Tibial nerve (tissue), 4 donors: ENCODE results near the gene FRMD4A. TPM values are rescaled to one million over a fixed set of nuclear protein-coding genes. Genes with fewer than 3 reads are reported as not detected.
A peak's percentile ranks its signal among the peaks of the same experiment; 100 is the strongest.

Experiments used
- DNase-seq, 2 donors: peaks; one replicate each; pipeline ENCODE4 v3.0.0-alpha.2; 2019; ENCODE audit warnings: low spot score in 2 of 2
- H3K27ac ChIP-seq, 4 donors: fragments of 200-600 bp; sonication (generic) in 3 of 4; one replicate each; pipeline ENCODE4 v1.5.1; 2017 to 2019; ENCODE audit warnings: mild to moderate bottlenecking in 1 of 4
- H3K27me3 ChIP-seq, 2 donors: fragments of 200-600 bp; sonication (generic) in 1 of 2; one replicate each; pipeline versions ENCODE4 v1.5.1 to v1.6.0; 2017 to 2019
- H3K36me3 ChIP-seq, 3 donors: fragments of 200-600 bp; sonication (generic); one replicate each; pipeline ENCODE4 v1.5.1; 2018 to 2019
- H3K4me1 ChIP-seq, 4 donors: fragments of 200-600 bp; sonication (generic) in 3 of 4; one replicate each; pipeline ENCODE4 v1.5.1; 2017 to 2019
- H3K4me3 ChIP-seq, 4 donors: fragments of 200-600 bp; sonication (generic) in 3 of 4; one replicate each; pipeline ENCODE4 v1.5.1; 2017 to 2019; ENCODE audit warnings: mild to moderate bottlenecking in 1 of 4, moderate library complexity in 1 of 4
- H3K9me3 ChIP-seq, 4 donors: fragments of 200-600 bp; sonication (generic) in 3 of 4; one replicate each; pipeline ENCODE4 v1.5.1; 2017 to 2019
- EP300 ChIP-seq, 2 donors: sonication (generic); formaldehyde crosslinking; IDR thresholded peaks; one replicate each; pipeline ENCODE4 v1.6.1; 2017; ENCODE audit warnings: antibody characterized with exemption in 2 of 2, mild to moderate bottlenecking in 1 of 2
- POLR2A ChIP-seq, 2 donors: fragments of 450-650 bp; IDR thresholded peaks; one replicate each; pipeline ENCODE4 v1.6.1; 2017; ENCODE audit warnings: antibody characterized with exemption in 2 of 2, mild to moderate bottlenecking in 2 of 2, moderate library complexity in 2 of 2
- WGBS, 2 donors: methylation state at CpG; one replicate each; pipeline ENCODE4 v1.1.5; 2018; 5-methylcytosine and 5-hydroxymethylcytosine counted together
- total RNA-seq, 4 donors: library from RNA; depleted of rRNA; stranded (reverse); fragments of >200 nt; gene quantifications; one replicate each; pipeline ENCODE4 v1.1.0, GENCODE V29; 2016
- TF ChIP-seq, protein P1 (sequence below), 5 experiments: fragments of 200-600 bp in 3 of 5; fragments of 450-650 bp in 2 of 5; sonication (generic) in 3 of 5; IDR thresholded peaks; one replicate each; pipeline ENCODE4 v1.5.1; 2016 to 2019; ENCODE audit warnings: antibody characterized with exemption in 5 of 5, mild to moderate bottlenecking in 3 of 5, moderate library complexity in 2 of 5

FRMD4A gene
- total RNA-seq, 4 donors from 2014 or later: 39.8 to 89.7 (median 53.9) TPM

DNA sequence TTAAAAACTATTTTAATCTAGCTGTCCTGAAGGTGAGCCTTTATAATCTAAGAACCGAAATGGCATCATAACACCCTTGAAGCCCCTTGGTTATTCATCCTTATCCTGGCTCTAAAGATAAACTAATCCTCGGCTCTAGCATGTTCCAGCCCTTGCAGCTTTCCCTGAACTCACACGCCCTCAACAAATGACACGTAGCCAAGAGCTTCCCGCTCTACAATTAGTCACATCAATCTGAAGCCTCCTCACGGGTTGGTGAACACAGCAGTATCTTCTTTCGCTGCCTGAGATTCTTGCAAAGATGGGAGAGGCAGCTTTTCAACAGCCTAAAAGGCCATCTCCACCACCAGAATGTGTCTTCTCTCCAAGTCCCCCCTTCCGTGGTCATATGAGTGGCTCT, 4.1 kb downstream of the FRMD4A start:
- H3K27ac ChIP-seq: no peak overlapping the region
- DNase-seq: no peak
- peaks cover 0 to 13% (median 0%) of the 10 kb centered on the region in 4 donors for H3K4me1 ChIP-seq
- H3K27me3 ChIP-seq: peaks cover 0 to 9% of the 10 kb centered on the region in 2 donors
- 88 to 95% methylated on average over 8 of the region's 8 CpGs for WGBS, 2 donors
- no peaks in the 10 kb centered on the region for H3K9me3 ChIP-seq
- H3K36me3 ChIP-seq: no peaks in the 10 kb centered on the region
- TF ChIP-seq POLR2A (IDR thresholded peaks at IDR 0.05) (no peak), EP300 (IDR thresholded peaks at IDR 0.05) (no peak)
- TF ChIP-seq, protein P1, sequence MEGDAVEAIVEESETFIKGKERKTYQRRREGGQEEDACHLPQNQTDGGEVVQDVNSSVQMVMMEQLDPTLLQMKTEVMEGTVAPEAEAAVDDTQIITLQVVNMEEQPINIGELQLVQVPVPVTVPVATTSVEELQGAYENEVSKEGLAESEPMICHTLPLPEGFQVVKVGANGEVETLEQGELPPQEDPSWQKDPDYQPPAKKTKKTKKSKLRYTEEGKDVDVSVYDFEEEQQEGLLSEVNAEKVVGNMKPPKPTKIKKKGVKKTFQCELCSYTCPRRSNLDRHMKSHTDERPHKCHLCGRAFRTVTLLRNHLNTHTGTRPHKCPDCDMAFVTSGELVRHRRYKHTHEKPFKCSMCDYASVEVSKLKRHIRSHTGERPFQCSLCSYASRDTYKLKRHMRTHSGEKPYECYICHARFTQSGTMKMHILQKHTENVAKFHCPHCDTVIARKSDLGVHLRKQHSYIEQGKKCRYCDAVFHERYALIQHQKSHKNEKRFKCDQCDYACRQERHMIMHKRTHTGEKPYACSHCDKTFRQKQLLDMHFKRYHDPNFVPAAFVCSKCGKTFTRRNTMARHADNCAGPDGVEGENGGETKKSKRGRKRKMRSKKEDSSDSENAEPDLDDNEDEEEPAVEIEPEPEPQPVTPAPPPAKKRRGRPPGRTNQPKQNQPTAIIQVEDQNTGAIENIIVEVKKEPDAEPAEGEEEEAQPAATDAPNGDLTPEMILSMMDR (IDR thresholded peaks at IDR 0.05): no peak
- H3K4me3 ChIP-seq: no peak overlapping the region

DNA sequence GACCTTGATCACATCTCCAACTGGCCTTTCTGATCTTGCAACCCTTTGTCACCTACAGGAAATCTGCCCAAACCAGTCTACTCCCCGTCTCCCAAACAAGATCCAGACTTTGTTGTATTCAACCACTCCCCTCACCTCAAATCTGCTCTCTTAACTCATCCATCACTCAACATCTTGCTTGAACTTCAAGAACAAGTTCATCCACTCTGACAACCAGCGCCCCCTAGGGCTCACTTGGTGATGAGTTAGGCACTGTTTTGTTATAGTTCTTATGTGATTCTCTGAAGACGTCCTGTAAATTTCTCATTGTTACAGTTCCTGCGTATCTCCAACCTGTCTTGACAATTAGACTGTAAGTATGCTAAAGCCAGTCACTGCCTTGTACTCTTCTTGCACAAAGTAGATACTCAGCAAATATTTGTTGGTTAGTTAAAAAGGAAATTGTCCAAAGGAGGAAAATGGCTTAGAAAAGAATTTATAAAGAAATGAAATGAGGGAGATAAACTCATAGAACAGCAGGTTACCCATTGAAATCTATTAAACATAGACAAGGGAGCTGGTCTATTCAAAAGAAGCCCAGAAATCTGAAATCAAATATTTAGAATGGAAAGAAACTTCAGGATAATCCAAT, 5.3 kb downstream of the FRMD4A start:
- H3K4me1 ChIP-seq: peaks cover 0 to 9% (median 0%) of the 10 kb centered on the region in 4 donors
- H3K9me3 ChIP-seq: no peaks in the 10 kb centered on the region
- H3K27ac ChIP-seq: no peak overlapping the region
- H3K4me3 ChIP-seq: no peak overlapping the region
- no peaks in the 10 kb centered on the region for H3K36me3 ChIP-seq
- no peak for TF ChIP-seq POLR2A (IDR thresholded peaks at IDR 0.05)
- TF ChIP-seq, protein P1 (IDR thresholded peaks at IDR 0.05): peak in 1 of 5 experiments; percentile 9
- TF ChIP-seq EP300 (IDR thresholded peaks at IDR 0.05): no peak
- 50 to 57% methylated on average over 4 of the region's 4 CpGs for WGBS, 2 donors
- DNase-seq: peak; percentile 20 to 21
- peaks cover 0 to 9% of the 10 kb centered on the region in 2 donors for H3K27me3 ChIP-seq

DNA sequence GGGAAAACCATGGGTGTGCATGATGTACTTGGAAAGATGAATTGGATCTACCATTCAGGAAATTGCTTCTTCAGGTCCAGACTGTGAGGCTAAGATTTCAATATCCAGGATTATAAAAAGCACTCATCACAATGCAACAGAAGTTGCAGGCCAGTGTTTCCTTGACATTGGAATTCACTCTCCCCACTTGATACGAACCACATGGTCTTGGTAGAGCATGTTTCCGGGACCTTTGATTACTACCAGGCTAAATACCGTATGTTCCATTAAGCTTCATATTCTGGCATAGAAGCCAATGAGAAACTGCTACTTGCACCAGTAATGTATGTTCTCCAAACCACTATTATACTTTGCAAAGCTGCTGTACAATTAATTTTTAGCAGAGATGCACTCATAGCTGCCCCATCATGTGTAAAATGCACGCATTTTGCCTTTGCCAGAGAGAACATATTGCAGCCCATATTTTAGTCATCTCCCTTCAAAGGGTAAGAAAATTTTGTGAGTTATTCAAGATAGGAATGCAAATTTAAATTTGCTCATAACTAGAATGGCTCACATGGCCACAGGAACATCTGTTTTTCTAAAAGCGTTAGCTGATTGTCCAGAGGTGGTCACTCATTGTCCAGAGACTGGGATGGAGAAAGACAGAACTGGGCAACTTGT, 8.1 kb downstream of the FRMD4A start:
- no peak for DNase-seq
- Histone ChIP-seq H3K36me3 (no peaks in the 10 kb centered on the region), H3K27me3 (peaks cover 0 to 9% of the 10 kb centered on the region in 2 donors), H3K27ac (no peak overlapping the region), H3K4me1 (no peaks in the 10 kb centered on the region), H3K4me3 (no peak overlapping the region), H3K9me3 (no peaks in the 10 kb centered on the region)
- TF ChIP-seq EP300 (IDR thresholded peaks at IDR 0.05) (no peak), POLR2A (IDR thresholded peaks at IDR 0.05) (no peak)
- TF ChIP-seq, protein P1 (IDR thresholded peaks at IDR 0.05): no peak
- WGBS, 2 donors: 72 to 73% methylated on average over 5 of the region's 5 CpGs

DNA sequence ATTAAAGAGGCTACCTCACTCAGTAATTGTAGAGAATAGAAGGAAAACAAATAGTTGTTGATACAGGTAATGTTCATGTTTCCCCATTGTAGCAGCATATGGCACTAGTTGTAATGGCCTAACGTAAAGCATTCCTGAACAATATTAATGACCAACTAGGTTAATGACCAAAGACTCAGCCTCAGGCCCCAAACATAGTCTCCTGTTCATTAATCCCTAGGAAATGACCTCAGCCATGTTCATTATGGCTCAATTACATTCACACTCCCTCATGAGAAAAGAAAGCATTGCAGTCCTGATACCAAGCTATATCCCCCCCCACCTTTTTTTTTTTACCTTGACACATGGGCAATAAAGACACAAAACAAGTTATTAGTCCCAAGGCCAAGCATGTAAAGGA, 12.7 kb downstream of the FRMD4A start:
- TF ChIP-seq, protein P1 (IDR thresholded peaks at IDR 0.05): no peak
- TF ChIP-seq POLR2A (IDR thresholded peaks at IDR 0.05) (no peak), EP300 (IDR thresholded peaks at IDR 0.05) (no peak)
- Histone ChIP-seq H3K4me1 (no peaks in the 10 kb centered on the region), H3K27me3 (no peaks in the 10 kb centered on the region), H3K36me3 (no peaks in the 10 kb centered on the region), H3K27ac (no peak overlapping the region), H3K4me3 (no peak overlapping the region), H3K9me3 (no peaks in the 10 kb centered on the region)
- 76% methylated on average over 1 of the region's 1 CpG for WGBS, 2 donors
- no peak for DNase-seq

DNA sequence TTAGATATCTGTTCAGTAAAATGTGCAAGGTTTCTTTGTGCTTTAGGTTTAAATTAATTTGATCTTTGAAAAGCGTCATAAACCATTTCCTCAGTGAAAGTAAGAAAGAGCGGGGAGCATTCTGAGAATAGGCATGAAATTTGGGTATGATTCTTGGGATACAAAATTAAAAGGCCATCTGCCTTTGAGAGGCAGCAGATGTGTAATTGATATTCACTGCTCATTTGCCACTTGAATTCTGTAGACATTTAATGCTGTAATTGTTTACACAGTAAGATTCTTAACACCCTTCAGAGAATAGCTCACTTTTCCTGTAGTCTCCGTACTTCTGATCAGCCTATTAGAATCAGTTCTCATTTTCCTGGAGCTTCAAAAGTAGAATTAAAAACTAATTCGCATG, 18.7 kb downstream of the FRMD4A start:
- TF ChIP-seq EP300 (IDR thresholded peaks at IDR 0.05): no peak
- TF ChIP-seq, protein P1 (IDR thresholded peaks at IDR 0.05): no peak
- no peak for TF ChIP-seq POLR2A (IDR thresholded peaks at IDR 0.05)
- H3K27me3 ChIP-seq: no peaks in the 10 kb centered on the region
- no peaks in the 10 kb centered on the region for H3K9me3 ChIP-seq
- H3K27ac ChIP-seq: no peak overlapping the region
- H3K4me3 ChIP-seq: no peak overlapping the region
- no peaks in the 10 kb centered on the region for H3K4me1 ChIP-seq
- WGBS, 2 donors: 81 to 88% methylated on average over 4 of the region's 4 CpGs
- H3K36me3 ChIP-seq: no peaks in the 10 kb centered on the region
- no peak for DNase-seq
